Measurements from ENCODE around the gene PDLIM3. TPM values are rescaled to one million over a fixed set of nuclear protein-coding genes. Genes with fewer than 3 reads are reported as not detected.

PDLIM3 gene
- total RNA-seq, 1 donor from 2014 or later, result 1.6 TPM

- no peak for TF ChIP-seq CTCF (IDR thresholded peaks at IDR 0.05; ENCODE audit: insufficient read depth, low read length, severe bottlenecking)
- Histone ChIP-seq H3K36me3 (ENCODE audit: control insufficient read depth, insufficient read depth, low read length) (no peaks in the 10 kb centered on the region), H3K4me3 (ENCODE audit: low read depth, low read length) (no peak overlapping the region), H3K27me3 (ENCODE audit: control insufficient read depth, insufficient read depth, low read length) (peaks cover 9% of the 10 kb centered on the region)
- DNase-seq (ENCODE audit: low read depth), result no peak
- FAIRE-seq, result no peak
Observed at GRCh38 chr4:185473247-185473646, 62.1 kb downstream of the PDLIM3 start.

- FAIRE-seq, result no peak
- peaks cover 11% of the 10 kb centered on the region for H3K27me3 ChIP-seq (ENCODE audit: control insufficient read depth, insufficient read depth, low read length)
- no peak for TF ChIP-seq CTCF (IDR thresholded peaks at IDR 0.05; ENCODE audit: insufficient read depth, low read length, severe bottlenecking)
- DNase-seq (ENCODE audit: low read depth), result no peak
- no peaks in the 10 kb centered on the region for H3K36me3 ChIP-seq (ENCODE audit: control insufficient read depth, insufficient read depth, low read length)
- peak overlapping the region; percentile 69 for H3K4me3 ChIP-seq (ENCODE audit: low read depth, low read length)
Observed at GRCh38 chr4:185472103-185472542, 63.2 kb downstream of the PDLIM3 start.

GRCh38 chr4:185471235-185472102, 63.8 kb downstream of the PDLIM3 start, which contains the start of gene CCDC110:
Gene CCDC110 (minus strand): TSS chr4:185471733. CDS start chr4:185471683, 50 bp downstream.
- FAIRE-seq (no peak), DNase-seq (ENCODE audit: low read depth) (peak; percentile 65)
- Histone ChIP-seq H3K4me3 (ENCODE audit: low read depth, low read length) (peak within 1 kb of the TSS; percentile 69), H3K36me3 (ENCODE audit: control insufficient read depth, insufficient read depth, low read length) (no peaks in the 10 kb centered on the region), H3K27me3 (ENCODE audit: control insufficient read depth, insufficient read depth, low read length) (peaks cover 11% of the 10 kb centered on the region)
- peak; percentile 46 for TF ChIP-seq CTCF (IDR thresholded peaks at IDR 0.05; ENCODE audit: insufficient read depth, low read length, severe bottlenecking)

GRCh38 chr4:185470501-185471195, 64.7 kb downstream of the PDLIM3 start:
- DNase-seq (ENCODE audit: low read depth) (peak; percentile 18), FAIRE-seq (no peak)
- peak overlapping the region; percentile 50 for H3K4me3 ChIP-seq (ENCODE audit: low read depth, low read length)
- peaks cover 11% of the 10 kb centered on the region for H3K27me3 ChIP-seq (ENCODE audit: control insufficient read depth, insufficient read depth, low read length)
- no peaks in the 10 kb centered on the region for H3K36me3 ChIP-seq (ENCODE audit: control insufficient read depth, insufficient read depth, low read length)
- TF ChIP-seq CTCF (IDR thresholded peaks at IDR 0.05; ENCODE audit: insufficient read depth, low read length, severe bottlenecking), result no peak

GRCh38 chr4:185469580-185470154, 65.6 kb downstream of the PDLIM3 start:
- TF ChIP-seq CTCF (IDR thresholded peaks at IDR 0.05; ENCODE audit: insufficient read depth, low read length, severe bottlenecking), result no peak
- peaks cover 11% of the 10 kb centered on the region for H3K27me3 ChIP-seq (ENCODE audit: control insufficient read depth, insufficient read depth, low read length)
- no peak for FAIRE-seq
- no peaks in the 10 kb centered on the region for H3K36me3 ChIP-seq (ENCODE audit: control insufficient read depth, insufficient read depth, low read length)
- H3K4me3 ChIP-seq (ENCODE audit: low read depth, low read length), result no peak overlapping the region
- DNase-seq (ENCODE audit: low read depth), result no peak
